DMS153 treated with DMSO at 0.1 percent for 48 hours (cell line): ENCODE results near the gene SREBF1.
"Not testable (repeated sequence)": the region's sequence is repeated elsewhere in the genome, so short reads cannot be mapped to it uniquely, and the experiment has no call there.

ENCODE experiments used
- DNase-seq: peaks from one replicate; lab custom pipeline; 2025; ENCODE audit not compliant: unreplicated experiment; lab: John Stamatoyannopoulos, UW

Gene SREBF1

GRCh38 chr17:17813055-17813724, 23.6 kb downstream of the SREBF1 start:
- DNase-seq, result no peak

DNA sequence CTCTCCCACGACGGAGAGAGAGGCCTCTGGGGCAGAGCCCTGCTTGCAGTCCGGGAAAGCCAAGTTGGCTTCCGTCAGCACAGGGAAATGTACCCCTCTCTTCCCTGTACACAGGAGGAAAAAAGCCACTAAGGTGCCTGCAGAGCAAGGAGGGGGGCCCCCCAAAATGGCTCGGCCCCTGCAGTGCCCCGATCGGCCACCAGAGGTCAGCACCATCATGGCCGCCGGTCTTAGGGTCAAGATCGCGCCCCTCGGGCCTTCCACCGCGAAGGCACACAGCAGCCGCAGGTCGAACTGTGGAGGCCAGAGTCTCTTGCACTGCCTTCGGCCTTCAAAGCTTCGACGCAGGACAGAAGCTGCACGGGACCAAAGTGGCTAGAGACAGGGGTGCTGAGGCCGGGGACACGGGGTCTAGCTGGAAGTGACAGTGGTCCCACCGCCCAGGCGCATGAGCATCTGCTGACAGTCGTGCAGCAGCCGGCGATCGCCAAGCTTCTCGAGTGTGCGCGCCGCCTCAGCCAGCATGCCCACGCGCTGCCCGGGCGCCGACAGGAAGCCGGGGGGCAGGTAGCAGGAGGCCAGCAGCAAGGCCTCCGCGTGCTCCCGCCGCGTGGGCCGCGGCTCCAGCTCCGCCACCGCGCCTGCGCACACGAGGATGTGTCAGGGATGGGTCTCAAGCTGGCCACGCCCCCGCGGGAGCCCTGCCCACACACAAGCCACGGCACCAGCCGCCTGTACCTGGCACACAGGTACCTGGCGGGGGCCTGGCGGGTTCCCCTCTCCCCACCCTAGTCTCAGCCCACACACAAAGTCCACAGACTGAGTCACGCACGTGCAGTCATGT, 24.4 kb downstream of the SREBF1 start:
- DNase-seq, result no peak

- no peak for DNase-seq
Measured at GRCh38 chr17:17811381-17812210, 25.2 kb downstream of the SREBF1 start.

GRCh38 chr17:17810895-17811248, 25.9 kb downstream of the SREBF1 start:
- DNase-seq, result no peak

DNA sequence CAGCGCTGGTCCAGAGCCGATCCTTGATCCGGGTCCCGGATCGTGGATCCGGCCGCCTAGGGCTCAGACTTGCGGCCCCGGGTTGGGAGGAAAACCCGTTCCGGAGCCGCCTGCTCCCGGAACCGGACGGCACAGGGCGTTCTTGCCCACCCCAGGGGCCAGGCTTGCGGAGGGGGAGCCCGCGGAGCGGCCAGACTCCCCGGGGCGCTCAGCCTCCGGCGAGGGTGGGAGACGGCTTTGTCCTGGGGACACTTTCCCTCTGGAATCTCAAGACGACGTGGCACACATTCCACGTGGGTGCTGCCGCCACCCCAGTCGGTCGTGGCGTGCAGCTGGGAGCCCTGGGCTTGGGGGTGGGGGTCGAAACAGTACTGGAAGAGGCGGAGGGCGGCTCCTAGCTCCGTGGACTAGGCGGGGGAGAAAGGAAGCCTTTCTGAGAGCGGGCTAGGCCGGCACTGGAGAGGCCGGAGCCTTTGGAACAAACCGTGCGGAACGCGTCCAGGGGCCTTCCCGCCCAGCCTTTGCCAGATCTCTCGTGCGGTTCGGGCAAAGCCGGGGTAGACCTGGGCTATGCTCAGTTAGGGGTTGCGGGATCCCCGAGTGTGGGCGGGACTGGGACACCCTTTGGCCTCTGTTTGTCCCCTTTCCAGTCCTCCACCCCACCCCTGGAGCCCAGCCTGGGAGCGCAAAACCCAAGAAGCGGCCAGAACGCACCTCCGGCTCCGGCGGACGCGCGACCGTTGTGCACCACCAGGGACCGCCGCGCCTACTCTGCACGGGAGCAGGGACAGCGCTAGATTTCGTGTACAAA, 26.5 kb downstream of the SREBF1 start:
- no peak for DNase-seq

DNA sequence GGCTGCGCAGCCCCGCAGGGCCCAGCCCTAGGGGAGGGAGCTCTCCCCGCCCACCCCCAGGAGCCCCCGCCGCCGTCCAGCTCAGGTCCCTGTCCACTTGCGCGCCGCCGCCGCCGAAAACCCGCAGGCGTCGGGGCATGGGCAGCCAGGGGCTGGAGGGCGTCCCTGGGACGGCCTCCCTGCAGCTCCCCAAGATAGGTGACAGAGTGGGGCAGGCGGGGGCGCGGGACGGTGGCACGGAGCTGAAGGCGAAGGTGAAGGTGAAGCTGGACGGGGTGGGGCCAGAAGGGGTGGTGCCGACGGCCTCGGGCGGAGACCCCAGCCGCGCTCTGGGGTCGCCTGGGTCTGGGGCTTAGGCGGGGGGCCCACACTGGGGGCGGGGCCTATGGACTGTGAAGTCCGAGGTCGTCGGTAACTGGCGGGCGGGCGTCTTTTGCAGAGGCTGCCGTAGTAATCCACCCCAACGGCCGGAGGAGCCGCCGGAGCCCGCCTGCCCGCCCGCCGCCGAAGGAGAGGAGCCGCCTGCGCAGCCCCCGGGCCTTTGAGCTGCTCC, 27.2 kb downstream of the SREBF1 start:
- no peak for DNase-seq

GRCh38 chr17:17808706-17809432, 27.9 kb downstream of the SREBF1 start:
- no peak for DNase-seq

GRCh38 chr17:17808200-17808599, 28.6 kb downstream of the SREBF1 start:
- not testable (repeated sequence) for DNase-seq

GRCh38 chr17:17807440-17807839, 29.3 kb downstream of the SREBF1 start:
- DNase-seq, result no peak

DNA sequence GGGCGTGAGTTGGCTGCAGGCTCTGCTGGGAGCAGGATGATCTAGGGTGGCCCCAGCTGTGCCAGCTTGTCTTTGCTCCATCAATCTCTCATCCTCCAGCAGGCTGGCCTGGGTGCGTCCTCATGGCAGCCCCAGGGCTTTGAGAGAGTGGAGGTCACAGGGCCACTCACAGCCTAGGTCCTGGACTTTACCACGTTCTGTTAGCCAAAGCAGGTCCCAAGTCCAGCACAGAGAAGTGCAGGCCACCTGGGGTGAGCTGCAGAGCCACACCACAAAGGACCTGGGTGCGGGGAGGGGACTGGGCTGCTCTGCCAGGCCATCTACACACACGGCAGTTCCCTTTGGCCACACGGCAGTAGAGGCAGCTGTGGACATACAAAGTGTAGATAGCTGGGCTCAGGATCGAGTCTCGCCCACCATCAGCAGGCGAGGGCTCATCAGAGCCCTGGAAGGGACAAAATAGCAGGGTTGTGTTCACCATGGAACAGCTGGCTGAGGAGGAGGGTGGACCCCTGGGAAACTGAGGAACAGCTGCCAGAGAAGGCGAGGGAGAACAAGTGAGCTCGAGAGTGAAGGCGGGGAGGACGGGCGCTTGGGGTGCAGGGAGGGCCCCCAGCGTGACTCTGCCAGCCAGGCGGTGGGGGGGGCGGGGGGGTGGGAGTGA, 30.0 kb downstream of the SREBF1 start:
- no peak for DNase-seq

DNA sequence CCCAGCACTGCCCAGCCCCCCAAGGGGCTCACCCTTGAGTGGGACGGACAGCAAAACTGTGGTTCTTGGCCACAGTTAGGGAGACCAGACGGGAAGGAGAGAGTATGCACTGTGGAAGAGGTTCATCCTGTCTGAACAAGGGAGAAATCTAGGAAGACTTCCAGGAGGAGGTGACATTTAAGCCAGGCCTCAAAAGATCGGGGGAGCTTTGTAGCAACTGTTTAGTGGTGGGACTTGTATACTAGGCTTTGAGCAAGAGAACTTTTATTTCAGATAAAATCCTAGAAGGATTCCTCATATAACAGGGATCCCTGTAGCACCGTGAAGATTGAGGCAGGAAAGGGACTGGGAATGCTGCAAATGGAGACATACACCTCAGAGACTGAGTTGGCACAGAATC, 30.8 kb downstream of the SREBF1 start:
- no peak for DNase-seq

GRCh38 chr17:17805575-17805974, 31.2 kb downstream of the SREBF1 start:
- no peak for DNase-seq

GRCh38 chr17:17804007-17804406, 32.8 kb downstream of the SREBF1 start:
- no peak for DNase-seq

GRCh38 chr17:17801800-17802481, 34.8 kb downstream of the SREBF1 start:
- no peak for DNase-seq

DNA sequence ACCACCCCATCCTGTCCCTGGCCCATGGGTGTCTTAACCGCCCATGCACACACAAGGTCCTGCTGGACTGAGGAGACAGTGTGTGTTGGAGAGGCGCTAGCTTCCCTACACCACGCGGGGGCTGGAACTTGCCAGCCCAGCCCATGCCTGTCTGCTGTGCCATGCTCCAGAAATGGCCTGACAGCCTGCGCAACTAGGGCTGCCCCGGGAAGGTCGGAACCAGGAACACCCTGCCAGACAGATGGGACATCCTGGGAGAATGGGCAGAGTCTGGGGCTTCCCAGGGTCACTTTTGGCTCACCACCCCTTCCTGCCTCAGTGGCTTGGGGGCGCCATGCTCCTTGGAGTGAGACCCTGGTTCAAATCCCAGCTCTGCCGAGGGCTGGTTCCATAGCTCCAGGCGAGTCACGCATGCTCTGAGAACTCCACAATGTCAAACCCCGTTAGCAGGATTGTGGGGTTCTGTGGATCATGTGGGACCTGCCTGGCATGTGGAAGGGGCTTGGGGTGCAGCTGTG, 36.2 kb downstream of the SREBF1 start:
- no peak for DNase-seq

DNA sequence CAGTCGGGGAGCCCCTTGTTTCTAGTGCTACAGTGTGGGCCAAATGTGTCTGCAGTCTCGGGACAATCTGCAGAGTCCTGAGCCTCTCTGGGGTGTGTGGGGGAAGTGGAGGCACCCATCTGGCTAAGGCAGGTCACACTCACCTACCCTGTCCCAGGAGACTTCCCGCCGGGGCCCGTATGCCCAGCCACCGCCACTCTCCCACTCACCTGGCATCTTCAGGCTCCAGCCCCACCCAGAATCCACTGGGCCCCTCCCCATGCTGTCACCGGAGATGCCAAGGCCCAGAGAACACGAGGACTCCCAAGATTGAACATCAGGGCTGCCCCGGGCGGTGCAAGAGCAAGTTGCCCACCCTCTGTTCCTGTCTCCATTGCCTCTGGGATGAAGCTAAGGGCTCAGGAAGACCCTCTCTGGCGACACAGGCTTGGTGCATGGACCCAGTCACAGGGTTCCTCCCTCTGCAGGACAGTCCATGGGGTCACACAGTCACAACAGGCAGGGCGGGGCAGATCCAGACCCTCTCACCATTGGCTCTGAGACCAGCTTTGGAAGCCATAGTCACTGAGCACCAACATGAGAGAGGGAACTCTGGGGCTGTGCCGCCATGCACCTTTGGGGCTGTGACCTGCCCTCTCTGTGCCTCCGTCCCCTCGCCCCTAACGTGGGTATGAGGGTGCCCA, 38.1 kb downstream of the SREBF1 start:
- DNase-seq, result no peak

GRCh38 chr17:17798010-17798556, 38.7 kb downstream of the SREBF1 start:
- DNase-seq, result no peak
